HG03460 (cell line): Measurements from ENCODE around the gene TRIM7.
"Not testable (repeated sequence)": the region's sequence is repeated elsewhere in the genome, so short reads cannot be mapped to it uniquely, and the experiment has no call there.

Experiments
- ATAC-seq: cut with Tn5 transposase; IDR thresholded peaks from one replicate; pipeline ENCODE4 v1.9.1; 2021; ENCODE audit not compliant: unreplicated experiment

Gene TRIM7

DNA sequence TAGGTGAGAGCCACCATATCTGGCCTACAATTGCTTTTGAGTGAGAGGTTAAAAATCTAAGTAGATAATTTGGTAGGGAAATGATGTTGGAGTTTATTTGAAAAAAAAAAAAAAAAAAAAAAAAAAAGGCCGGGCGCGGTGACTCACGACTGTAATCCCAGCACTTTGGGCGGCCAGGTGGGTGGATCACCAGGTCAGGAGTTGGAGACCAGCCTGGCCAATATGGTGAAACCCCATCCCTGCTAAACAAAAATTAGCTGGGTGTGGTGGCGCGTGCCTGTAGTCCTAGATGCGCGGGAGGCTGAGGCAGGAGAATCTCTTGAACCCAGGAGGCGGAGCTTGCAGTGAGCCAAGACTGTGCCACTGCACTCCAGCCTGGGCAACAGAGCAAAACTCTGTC is 9.3 kb upstream of the TRIM7 start:
- ATAC-seq, result not testable (repeated sequence)

DNA sequence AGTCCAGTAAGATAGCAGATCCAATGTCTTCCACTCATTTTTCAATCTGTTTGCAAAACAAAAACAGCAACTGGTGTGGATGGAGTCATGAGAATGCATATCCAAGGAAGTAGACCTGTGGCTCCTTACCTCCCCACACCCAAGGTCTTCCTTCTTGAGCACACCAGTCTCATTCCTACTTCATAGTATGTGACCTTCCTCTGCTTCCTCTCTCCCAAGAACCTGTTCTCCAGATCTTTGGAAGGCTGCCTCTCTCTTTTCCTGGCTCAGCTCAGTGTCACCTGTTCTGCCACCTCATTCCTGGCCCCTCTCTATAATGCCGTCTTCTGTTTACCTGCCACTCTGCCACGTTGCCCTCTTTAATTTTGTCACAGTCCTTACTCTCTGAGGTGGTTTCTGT is 7.9 kb upstream of the TRIM7 start:
- ATAC-seq, result no peak

DNA sequence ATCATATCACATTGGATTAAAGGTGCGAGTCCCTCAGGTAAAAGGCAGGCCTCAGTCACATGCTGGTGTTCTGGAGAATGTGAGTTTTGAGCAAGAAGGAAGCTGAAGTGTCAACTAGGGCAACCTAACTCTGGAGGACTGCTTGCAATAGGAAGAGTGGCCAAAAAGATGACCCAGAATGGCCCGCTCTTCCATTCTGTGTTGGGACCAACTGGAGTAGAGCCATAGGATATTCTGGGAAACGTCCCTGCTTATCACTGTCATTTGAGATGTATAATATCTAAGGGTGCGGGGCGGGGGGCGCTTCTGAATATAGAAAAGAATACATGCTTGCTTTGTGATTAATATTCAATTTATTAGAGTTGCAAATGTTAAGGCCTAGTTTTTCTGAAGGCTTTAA is 7.1 kb upstream of the TRIM7 start:
- no peak for ATAC-seq

DNA sequence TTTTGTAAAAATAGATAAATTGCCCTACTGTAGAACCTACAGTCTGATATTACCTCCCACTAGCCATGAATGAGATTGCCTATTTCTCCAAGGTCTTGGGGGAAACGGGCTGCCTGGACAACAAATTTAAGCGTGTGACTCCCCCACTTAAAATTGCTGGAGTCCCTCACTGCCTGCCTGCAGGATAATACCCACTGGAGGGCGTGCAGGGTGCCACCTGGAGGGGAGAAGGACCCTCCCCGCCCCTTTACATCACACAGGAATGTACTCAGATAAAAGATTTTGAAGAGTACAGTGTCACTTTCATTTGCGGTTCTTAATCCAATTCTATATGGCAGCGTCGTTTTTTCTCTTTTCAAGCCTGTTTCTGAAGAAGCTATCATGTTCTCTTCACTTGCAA is 6.2 kb upstream of the TRIM7 start:
- no peak for ATAC-seq

DNA sequence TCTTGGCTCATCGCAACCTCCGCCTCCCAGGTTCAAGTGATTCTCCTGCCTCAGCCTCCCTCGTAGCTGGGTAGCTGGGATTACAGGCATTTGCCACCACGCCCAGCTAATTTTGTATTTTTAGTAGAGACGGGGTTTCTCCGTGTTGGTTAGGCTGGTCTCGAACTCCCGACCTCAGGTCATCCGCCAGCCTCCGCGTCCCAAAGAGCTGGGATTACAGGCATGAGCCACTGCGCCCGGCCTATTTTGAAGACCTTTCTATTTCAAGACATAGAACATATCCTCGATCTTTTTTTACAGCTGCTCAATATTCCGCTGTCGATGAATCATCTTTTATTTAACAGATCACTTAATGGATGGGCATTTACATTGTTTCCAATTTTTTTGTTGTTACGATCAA is 5.7 kb upstream of the TRIM7 start:
- not testable (repeated sequence) for ATAC-seq

DNA sequence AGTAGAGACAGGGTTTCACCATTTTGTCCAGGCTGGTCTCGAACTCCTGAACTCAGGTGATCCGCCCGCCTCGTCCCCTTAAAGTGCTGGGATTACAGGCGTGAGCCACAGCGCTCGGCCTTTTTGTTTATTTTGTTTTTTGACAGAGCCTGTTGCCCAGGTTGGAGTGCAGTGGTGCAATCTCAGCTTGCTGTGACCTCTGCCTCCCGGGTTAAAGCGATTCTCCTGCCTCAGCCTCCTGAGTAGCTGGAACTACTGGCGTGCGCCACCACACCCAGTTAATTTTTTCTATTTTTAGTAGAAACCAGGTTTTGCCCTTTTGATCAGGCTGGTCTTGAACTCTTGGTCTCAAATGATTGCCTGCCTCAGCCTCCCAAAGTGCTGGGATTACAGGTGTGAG is 5.2 kb upstream of the TRIM7 start:
- not testable (repeated sequence) for ATAC-seq

DNA sequence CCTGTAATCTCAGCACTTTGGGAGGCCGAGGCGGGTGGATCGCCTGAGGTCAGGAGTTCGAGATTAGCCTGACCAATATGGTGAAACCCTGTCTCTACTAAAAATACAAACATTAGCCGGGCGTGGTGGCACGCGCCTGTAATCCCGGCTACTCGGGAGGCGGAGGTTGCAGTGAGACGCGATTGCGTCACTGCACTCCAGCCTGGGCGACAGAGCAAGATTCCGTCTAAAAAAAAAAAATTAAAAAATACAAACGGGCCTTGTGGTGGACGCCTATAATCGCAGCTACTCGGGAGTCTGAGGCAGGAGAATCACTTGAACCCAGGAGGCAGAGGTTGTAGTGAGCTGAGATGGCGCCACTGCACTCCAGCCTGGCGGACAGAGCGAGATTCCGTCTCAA is 4.0 kb upstream of the TRIM7 start:
- ATAC-seq, result not testable (repeated sequence)

DNA sequence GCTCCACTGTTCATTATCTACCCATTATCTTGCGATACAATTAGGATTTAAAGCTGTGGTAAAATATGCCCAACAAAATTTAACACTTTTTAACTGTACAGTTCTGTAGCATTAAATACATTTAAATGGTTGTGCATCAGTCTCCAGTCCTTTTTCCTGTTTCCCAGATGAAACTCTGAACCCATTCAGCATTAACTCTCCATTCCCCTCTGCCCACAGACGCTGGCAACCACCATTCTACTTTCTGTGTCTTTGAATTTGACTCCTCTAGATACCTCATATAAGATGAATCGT is 2.9 kb upstream of the TRIM7 start:
- no peak for ATAC-seq

DNA sequence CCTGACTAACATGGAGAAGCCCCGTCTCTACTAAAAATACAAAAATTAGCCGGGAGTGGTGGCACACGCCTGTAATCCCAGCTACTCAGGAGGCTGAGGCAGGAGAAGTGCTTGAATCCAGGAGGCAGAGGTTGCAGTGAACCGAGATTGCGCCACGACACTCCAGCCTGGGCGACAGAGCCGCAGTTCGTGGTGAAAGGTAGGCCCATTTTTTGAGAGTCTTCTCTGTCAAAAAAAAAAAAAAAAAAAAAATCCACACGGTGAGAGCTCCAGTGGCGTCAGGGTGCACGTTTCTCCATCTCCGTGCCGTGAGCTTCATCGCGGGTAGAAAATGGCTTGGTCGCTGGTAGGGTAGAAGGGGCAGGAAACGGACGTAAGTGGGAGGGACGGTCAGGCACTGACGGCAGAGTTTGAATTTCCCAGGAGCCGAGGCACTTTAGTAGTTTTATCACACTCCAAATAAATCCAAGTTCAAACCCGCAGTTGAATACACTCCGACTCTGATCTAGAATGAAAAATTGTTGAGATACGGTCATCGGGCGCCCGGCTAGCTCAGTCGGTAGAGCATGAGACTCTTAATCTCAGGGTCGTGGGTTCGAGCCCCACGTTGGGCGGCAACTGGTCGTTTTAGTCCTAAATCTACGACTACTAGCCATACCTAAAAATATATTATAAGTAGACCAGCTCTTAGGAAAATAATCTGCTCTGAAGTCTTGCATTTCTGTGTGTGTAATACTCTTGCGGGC is 2.4 kb upstream of the TRIM7 start:
- ATAC-seq, result no peak

DNA sequence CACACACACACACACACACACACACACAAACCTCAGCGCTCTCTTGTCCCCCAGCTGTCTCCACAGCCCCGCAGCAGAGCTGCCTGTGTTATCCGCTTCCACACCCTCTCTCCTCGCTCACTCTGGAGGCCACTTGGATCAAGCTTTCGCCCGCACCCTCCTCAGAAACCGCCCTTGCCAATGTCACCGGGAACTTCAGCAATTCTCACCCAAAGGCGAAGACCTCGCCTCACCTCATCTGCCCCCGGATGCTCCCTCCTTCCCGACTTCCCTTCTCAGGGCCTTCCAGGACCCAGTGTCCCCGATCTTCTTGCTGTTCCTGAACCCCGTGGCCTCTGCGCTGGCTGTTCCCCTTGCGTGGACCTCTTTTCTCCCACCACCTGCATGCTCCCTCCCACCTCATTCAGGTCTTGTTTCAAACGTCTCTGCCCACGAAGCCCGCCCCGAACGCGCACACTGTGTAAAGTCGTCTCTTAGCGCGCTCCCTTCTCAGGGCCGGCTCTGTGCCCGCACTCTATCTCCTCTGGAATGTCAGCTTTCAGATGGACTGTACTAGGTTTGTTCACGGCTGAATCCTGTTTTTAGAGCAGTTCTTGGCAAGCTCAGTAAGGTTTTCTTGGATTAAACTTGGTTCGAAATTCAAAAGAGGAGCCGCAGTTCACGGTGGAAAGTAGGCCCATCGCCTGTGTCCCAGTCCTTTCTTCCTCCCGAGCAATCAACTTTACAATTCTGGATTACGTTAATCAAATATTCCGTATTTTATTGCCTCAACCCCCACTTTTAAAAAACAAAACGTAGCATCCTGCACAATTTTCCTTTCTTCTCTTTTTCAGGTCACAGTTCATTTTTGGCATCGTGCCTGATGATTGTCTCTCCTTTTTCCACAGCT is 1.0 kb upstream of the TRIM7 start:
- no peak for ATAC-seq

DNA sequence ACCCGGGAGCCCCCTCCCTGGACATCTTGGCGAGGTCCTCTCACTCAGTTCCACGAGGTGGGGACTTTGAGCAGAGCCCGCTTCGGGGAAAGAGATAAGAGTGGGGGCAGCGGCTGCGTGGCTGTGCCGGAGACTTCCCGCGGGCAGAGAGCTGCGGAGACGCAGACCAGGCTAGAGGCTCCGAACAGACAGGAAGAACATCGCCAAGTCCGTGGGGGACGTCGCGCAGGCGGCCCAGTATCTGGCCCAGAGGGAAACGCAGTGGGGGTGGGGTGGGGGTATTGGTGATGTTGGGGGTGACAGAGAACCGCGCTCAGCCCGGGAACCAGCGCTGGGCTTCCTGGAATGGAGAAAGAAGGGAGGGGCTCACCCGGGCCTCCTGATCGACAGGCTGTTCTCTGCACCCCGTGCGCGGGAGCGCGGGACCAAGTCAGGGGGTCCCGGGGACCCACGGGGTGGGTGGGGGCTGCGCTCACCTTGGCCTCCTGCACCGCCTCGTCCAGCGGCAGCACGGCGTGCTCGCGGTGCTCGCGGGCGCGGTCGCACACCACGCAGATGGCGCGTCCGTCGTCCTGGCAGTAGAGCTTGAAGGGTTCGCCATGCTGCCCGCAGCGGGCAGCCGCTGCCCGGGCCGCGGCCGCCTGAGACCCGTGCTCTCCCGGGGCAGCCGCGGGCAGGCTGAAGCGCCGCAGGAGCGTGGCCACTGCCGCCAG is 727 bp downstream of the TRIM7 start:
- ATAC-seq, result no peak

DNA sequence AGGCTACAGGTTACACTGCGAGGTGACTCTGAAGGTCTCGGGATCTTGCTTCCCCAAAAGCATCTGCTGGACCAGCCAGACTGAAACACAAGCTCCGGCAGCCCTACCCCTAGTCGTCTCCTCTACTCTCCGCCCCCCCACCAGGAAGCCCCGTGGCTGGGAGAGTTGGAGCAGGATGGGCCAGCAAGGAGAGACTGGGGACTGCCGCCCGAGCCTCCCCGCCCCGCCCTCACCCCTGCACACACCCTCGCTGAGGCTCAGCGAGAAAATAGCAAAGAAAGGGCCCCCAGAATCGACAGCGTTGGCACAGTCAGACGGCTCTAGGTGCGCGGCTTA is 1.3 kb downstream of the TRIM7 start:
- no peak for ATAC-seq

DNA sequence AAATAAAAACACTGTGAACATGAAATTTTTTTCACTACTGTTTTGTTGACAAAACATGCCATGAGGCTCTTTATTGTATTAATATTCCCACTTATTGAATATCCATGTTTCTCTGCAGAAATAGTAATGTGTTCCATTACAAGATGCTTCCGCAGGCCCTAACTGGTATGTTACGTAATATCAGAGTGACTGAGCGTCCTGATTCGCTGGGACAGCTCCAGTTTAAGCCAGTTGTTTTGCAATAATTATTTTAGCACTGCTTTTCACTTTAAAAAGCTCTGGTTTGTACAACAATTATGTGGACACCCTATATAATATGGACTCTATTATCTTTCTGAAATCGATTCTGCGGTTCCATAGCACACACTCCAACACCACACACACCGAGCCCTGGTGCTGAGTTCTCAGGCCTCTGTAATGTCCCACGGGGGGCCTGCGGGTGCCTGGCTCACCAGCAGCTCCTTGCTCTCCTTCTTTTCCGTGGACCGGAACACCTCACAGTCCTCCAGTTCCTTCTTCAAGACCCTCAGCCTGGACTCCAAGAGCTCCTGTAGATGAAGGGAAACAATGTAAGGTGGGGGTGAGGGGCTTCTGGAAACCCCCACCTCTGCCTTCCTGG is 1.8 kb downstream of the TRIM7 start:
- ATAC-seq, result no peak

DNA sequence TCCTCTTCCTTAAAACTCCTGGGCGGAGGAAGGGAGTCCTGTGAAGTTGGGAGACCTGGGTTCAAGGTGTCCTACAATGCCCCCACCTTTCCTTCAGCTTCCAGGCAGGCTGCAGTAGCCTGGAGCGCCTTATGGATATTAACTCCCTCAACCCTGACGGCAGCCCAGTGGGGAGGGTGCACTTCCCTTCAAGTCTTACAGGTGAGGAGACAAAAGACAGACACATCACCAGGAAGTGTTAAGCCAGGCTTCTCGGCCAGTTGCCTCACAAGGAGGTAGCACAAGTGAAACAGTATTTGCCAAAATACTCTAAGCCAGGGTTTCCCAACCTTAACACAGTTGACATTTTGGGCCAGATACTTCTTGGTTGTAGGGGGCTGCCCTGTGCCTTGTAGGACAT is 4.2 kb downstream of the TRIM7 start:
- no peak for ATAC-seq

DNA sequence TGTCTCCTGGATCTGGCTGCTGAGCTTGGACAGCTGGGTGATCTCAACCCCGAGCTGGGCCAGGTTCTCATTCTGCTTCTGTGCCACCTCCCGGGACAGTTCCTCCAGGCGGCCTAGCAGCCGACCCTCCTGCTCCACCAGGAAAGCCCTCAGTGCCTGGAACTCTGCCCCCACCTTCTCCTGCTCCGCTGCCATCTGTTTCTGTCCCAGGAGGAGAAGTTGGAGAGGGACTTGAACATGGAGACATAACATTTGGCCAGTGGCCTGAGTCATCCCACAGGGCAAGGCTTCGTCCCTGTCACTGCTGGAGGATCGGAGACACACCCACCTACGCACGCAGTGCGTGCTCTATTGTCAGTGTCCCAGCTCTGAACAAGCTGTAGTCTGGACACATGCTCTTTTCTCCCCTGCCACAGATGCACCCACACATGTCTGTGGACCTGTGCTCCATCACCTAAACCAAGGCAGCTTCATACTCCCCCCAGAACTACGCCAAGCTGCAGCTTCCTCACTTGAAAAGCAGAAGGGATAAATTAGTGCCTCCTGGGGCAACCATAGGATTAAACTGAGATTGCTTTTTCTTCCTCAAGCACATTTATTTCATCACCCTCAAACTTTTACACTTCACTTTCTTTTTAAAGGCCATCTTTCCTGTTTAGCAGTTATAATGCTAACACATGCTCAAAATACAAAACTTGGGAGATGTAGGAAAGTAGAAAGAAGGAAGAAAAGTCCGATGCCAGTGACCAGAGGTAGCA is 4.9 kb downstream of the TRIM7 start:
- ATAC-seq, result no peak

DNA sequence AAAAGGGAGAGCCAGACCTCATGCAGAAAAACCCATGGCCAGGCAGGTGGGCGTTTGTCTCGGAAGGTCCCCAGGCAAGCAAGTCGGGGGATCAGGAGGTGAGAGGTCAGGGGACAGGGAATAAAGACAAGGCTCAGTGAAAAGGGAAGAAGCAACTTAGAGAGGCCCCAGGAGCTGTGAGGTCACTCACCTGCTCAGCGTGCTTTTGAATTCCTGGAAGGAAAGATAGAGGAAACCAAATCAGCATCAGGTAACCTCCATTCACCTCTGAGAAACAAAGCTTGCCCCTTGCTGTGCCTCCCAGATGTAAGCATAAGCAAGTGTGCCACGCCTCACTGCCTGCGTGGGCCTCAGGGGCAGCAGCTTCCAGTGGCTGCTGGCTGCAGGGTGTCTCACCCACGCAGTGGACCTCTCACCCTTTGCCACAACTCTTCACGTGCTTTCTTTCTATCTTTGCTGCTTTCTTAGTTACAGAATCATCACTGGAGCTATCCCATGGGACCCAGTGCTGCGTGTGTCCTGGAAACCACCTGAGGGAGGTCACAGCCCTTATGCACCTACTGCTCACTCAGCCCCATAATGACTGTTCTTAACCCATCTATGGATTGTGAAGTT is 6.0 kb downstream of the TRIM7 start:
- peak; percentile 73 for ATAC-seq

DNA sequence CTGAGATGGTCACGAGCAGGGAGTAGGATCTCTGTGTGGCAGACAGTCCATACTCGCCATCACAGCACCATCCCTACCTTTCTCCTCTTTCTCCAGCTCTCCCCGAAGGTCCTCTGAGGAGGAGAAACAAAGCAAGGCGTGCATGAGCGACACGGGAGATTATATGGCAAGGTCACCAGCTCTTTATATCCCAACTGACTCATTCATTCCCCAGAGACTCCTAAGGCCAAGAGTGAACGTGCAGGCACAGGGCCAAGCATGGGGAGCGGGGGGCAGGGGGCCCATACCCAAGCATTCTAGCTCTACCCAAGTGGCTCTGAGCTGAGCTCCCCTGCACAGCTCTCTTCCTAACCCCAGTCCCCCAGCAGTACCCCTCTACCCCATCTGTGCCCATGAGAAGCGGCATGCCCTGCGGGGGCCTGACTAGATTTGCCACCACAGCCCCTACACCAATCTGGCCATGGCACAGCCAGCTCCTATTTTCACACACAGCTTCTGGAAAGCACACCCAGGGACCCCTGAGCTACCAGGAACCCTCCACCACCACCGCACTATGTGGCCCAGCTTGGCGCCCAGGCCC is 6.8 kb downstream of the TRIM7 start:
- no peak for ATAC-seq

DNA sequence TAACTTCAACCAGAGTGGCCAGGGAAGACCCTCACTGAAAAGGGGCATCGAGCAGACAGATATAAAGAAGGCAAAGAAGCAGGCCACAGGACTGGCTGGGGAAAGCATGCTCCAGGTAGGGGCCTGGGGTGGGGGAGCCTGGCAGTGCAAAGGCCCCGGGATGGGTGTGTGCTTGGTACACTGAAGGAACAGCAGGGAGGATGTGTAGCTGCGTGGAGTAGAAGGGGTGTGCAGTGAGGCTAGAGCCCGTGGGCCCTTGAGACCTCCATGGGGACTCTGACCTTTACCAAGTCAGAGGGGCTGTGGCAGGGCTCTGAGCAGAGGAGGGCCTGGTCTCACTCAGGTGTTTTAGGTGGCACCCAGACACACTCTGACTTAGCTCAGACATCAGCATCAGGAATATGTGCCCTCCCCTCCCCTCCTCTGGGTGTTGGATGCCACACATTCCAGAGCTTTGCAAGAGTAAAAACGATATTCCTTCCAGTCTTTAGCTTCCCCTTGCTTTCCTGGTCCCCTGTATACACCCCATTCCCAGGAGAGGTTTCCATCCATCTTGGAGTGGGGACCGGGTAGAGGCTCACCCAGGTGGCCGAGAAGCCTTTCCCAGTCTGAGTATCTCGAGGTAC is 7.6 kb downstream of the TRIM7 start:
- no peak for ATAC-seq

DNA sequence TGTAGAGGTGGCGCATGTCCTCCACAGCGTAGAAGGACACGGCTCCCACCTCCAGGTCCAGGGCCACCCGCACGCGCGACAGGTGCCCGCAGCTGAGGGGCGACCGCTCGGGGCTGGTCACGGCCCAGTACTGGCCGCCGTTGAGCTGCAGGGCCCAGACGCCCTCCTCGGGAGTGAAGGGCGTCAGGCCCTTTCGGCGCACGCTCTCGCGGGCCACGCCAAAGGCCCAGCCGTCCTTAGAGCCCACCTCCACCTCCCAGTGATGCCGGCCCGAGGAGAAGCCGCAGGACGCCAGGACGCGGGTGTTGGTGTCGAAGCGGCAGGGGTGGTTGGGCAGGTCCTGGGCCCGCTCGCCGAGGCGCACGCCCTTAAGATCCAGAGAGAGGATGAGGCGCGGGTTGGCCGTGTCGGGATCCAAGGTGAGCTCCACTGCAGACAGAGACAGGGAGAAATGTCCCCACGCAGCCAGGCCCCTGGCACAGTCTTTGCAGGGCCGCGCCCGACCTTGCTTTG is 9.7 kb downstream of the TRIM7 start:
- ATAC-seq, result no peak
